ENCODE results near the gene NPFFR1.
"Not testable (repeated sequence)": the region's sequence is repeated elsewhere in the genome, so short reads cannot be mapped to it uniquely, and the experiment has no call there.

Gene NPFFR1

GRCh38 chr10:70284542-70285475 lies 1.0 kb upstream of the NPFFR1 start:
- DNase-seq: no peak

GRCh38 chr10:70283071-70283444 lies 746 bp downstream of the NPFFR1 start:
- DNase-seq: no peak

- DNase-seq: no peak
Measured at GRCh38 chr10:70281609-70282008, 2.2 kb downstream of the NPFFR1 start.

- DNase-seq: no peak
Measured at GRCh38 chr10:70280099-70280498, 3.7 kb downstream of the NPFFR1 start.

GRCh38 chr10:70277396-70278030 lies 6.3 kb downstream of the NPFFR1 start:
- DNase-seq: no peak

- no peak for DNase-seq
Measured at GRCh38 chr10:70274643-70275042, 9.2 kb downstream of the NPFFR1 start.

GRCh38 chr10:70272925-70273316 lies 10.9 kb downstream of the NPFFR1 start:
- DNase-seq: no peak

GRCh38 chr10:70271996-70272924 lies 11.5 kb downstream of the NPFFR1 start:
- DNase-seq: no peak

- no peak for DNase-seq
Measured at GRCh38 chr10:70270952-70271351, 12.9 kb downstream of the NPFFR1 start.

GRCh38 chr10:70269741-70270140 lies 14.1 kb downstream of the NPFFR1 start:
- no peak for DNase-seq

- DNase-seq: no peak
Measured at GRCh38 chr10:70268376-70268775, 15.4 kb downstream of the NPFFR1 start.

GRCh38 chr10:70267161-70267933 lies 16.5 kb downstream of the NPFFR1 start:
- no peak for DNase-seq

- no peak for DNase-seq
Measured at GRCh38 chr10:70266701-70267100, 17.1 kb downstream of the NPFFR1 start.

GRCh38 chr10:70266056-70266455 lies 17.7 kb downstream of the NPFFR1 start:
- no peak for DNase-seq

GRCh38 chr10:70265032-70265689 lies 18.6 kb downstream of the NPFFR1 start:
- no peak for DNase-seq

GRCh38 chr10:70260734-70261133 lies 23.1 kb downstream of the NPFFR1 start:
- DNase-seq: no peak

- no peak for DNase-seq
Measured at GRCh38 chr10:70260259-70260658, 23.5 kb downstream of the NPFFR1 start.

GRCh38 chr10:70258216-70258615 lies 25.6 kb downstream of the NPFFR1 start:
- DNase-seq: no peak

GRCh38 chr10:70257816-70258215 lies 26.0 kb downstream of the NPFFR1 start:
- not testable (repeated sequence) for DNase-seq

- DNase-seq: no peak
Measured at GRCh38 chr10:70256463-70256862, 27.3 kb downstream of the NPFFR1 start.

GRCh38 chr10:70255329-70256299 lies 28.2 kb downstream of the NPFFR1 start:
- no peak for DNase-seq
